GM19328 (cell line): Measurements from ENCODE around the gene DKC1.

Source experiments
- ATAC-seq: cut with Tn5 transposase; IDR thresholded peaks from one replicate; pipeline ENCODE4 v1.9.1; 2021; ENCODE audit warnings: mild to moderate bottlenecking, moderate library complexity; ENCODE audit not compliant: unreplicated experiment

The DKC1 gene

GRCh38 chrX:154762537-154763296 lies at the start of gene DKC1:
TSS of gene DKC1 (plus strand) at chrX:154762864. CDS start at chrX:154762966, 102 bp downstream.
- ATAC-seq = peak; percentile 86

GRCh38 chrX:154714925-154715324 lies 47.7 kb upstream of the DKC1 start:
- no peak for ATAC-seq

- ATAC-seq = no peak
These were observed 46.8 kb upstream of the DKC1 start for GRCh38 chrX:154715825-154716224.

- no peak for ATAC-seq
These were observed 44.8 kb upstream of the DKC1 start for GRCh38 chrX:154717824-154718223.

- no peak for ATAC-seq
These were observed 44.0 kb upstream of the DKC1 start for GRCh38 chrX:154718616-154719015.

GRCh38 chrX:154719132-154719675 lies 43.5 kb upstream of the DKC1 start:
- ATAC-seq = no peak

- ATAC-seq = no peak
These were observed 42.6 kb upstream of the DKC1 start for GRCh38 chrX:154720067-154720466.

- ATAC-seq = no peak
These were observed 41.5 kb upstream of the DKC1 start for GRCh38 chrX:154721155-154721554.

GRCh38 chrX:154724993-154725756 lies 37.5 kb upstream of the DKC1 start:
- ATAC-seq = no peak

GRCh38 chrX:154727418-154727817 lies 35.2 kb upstream of the DKC1 start:
- ATAC-seq = no peak

GRCh38 chrX:154727871-154728270 lies 34.8 kb upstream of the DKC1 start:
- no peak for ATAC-seq

GRCh38 chrX:154728431-154729190 lies 34.1 kb upstream of the DKC1 start:
- no peak for ATAC-seq

- ATAC-seq = no peak
These were observed 33.2 kb upstream of the DKC1 start for GRCh38 chrX:154729439-154729838.

- ATAC-seq = no peak
These were observed 32.3 kb upstream of the DKC1 start for GRCh38 chrX:154730253-154730891.

- ATAC-seq = no peak
These were observed 31.5 kb upstream of the DKC1 start for GRCh38 chrX:154731184-154731583.

- ATAC-seq = no peak
These were observed 30.8 kb upstream of the DKC1 start for GRCh38 chrX:154731881-154732280.

GRCh38 chrX:154732421-154733065 lies 30.1 kb upstream of the DKC1 start:
- ATAC-seq = no peak

GRCh38 chrX:154733066-154733425 lies 29.6 kb upstream of the DKC1 start:
- ATAC-seq = no peak

GRCh38 chrX:154734061-154734781 lies 28.4 kb upstream of the DKC1 start:
- no peak for ATAC-seq
